SK-N-SH (cell line): ENCODE measurements around the gene GUCY2D.

Experiments
- CTCF ChIP-seq: fragments of 200-600 bp; sonication (generic); IDR thresholded peaks from 2 replicates; pipeline ENCODE4 v1.6.1; 2017; ENCODE audit warnings: antibody characterized with exemption, mild to moderate bottlenecking, moderate library complexity
- GABPA ChIP-seq: IDR thresholded peaks from 2 replicates; pipeline ENCODE4 v1.4.0; 2012; ENCODE audit warnings: low read depth, mild to moderate bottlenecking
- JUND ChIP-seq: IDR thresholded peaks from 2 replicates; pipeline ENCODE4 v1.4.0; 2012
- MXI1 ChIP-seq: IDR thresholded peaks from 2 replicates; pipeline ENCODE4 v1.6.1; 2012; ENCODE audit warnings: mild to moderate bottlenecking, low read depth, low read length, improper control_type of control experiment
- POLR2AphosphoS5 ChIP-seq: IDR thresholded peaks from 2 replicates; pipeline ENCODE4 v1.6.1; 2012; ENCODE audit warnings: low read depth, low read length
- RCOR1 ChIP-seq: fragments of 150-350 bp; IDR thresholded peaks from 2 replicates; pipeline ENCODE4 v1.6.1; 2017; ENCODE audit warnings: antibody characterized with exemption, low read length
- REST ChIP-seq: IDR thresholded peaks from 2 replicates; pipeline ENCODE4 v1.6.1; 2012; ENCODE audit warnings: mild to moderate bottlenecking, low read depth, low read length, moderate library complexity
- SIN3A ChIP-seq: IDR thresholded peaks from 2 replicates; pipeline ENCODE4 v1.6.1; 2012; ENCODE audit warnings: low read depth, mild to moderate bottlenecking, low read length, moderate library complexity, borderline replicate concordance
- ZBTB33 ChIP-seq: IDR thresholded peaks from 2 replicates; pipeline ENCODE4 v1.4.0; 2012; ENCODE audit warnings: low read depth, borderline replicate concordance

- TF ChIP-seq RCOR1 = no peak
- no peak for TF ChIP-seq JUND
- TF ChIP-seq CTCF = no peak
- no peak for TF ChIP-seq POLR2AphosphoS5
- no peak for TF ChIP-seq MXI1
- no peak for TF ChIP-seq GABPA
- no peak for TF ChIP-seq SIN3A
- no peak for TF ChIP-seq REST
- TF ChIP-seq ZBTB33 = no peak
These were observed 53.4 kb downstream of the GUCY2D start for GRCh38 chr17:8055851-8056231.
